G401 (cell line): ENCODE data around the gene ARHGAP35. TPM values are rescaled to one million over a fixed set of nuclear protein-coding genes. Genes with fewer than 3 reads are reported as not detected.

ENCODE experiments used
- DNase-seq: peaks from one replicate; pipeline ENCODE4 v3.0.0-alpha.2; 2015; ENCODE audit warnings: low spot score
- in situ Hi-C: cut with HindIII; loops from 2 replicates; pipeline ENCODE4 v1.10.0; 2016; ENCODE audit warnings: low sequenced_read_pairs, mixed read lengths
- total RNA-seq: library from RNA; depleted of rRNA; stranded (reverse); fragments of >200 nt; shearing (Covaris generic); gene quantifications from 2 replicates; pipeline ENCODE4 v1.2.3, GENCODE V29; 2014; rRNA removed

Gene ARHGAP35
- total RNA-seq, 1 experiment from 2014 or later: 14.2 TPM

DNA sequence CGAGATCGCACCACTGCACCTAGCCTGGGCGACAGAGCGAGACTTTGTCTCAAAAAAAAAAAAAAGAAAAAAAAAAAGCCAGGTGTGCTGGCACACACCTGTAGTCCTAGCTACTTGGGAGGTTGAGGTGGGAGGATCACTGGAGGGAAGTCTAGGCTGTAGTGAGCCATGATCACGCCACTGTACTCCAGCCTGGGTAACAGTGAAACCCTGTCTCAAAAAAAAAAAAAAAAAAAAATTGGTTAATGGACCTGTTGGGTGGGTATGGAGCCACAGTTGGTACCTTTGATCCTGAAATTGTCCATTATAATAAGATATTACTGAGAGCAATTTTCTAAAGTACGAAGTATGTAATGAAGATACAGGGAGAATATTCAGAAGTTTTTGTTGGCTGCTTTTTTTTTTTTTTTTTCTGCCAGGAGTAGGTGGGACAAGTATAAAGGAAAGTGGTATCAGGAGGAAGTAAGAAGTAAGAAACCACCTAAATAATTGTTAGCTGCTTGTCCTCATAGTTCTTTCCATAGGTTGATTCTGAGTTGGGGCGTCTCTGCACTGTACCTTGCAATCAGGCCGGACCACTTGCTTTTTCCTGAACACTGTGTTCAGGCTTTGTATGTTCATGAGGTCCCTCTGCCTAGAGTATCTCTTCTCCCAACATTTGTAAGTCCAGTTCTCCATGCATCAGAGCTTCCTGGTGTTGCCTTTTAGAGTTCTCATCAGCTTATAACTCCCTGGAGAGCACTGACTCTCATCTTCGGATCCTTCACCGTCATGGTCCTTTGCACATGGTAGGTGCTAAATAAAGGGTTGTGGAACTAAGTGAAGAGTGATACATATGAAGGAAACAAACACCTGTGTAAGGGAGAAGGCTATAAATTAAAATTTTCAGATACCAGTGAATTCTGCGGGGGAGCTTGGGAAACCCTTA, 31.7 kb downstream of the ARHGAP35 start:
- DNase-seq: no peak
- in situ Hi-C loops: loop anchor here (25.0 kb wide), 1 partner anchor 95 kb away; no protein-coding TSS in a partner anchor

GRCh38 chr19:46896076-46896794, 35.4 kb downstream of the ARHGAP35 start:
- in situ Hi-C loops: loop anchor here (25.0 kb wide), 1 partner anchor 91 kb away; no protein-coding TSS in a partner anchor
- DNase-seq: no peak

GRCh38 chr19:46898731-46899130, 37.9 kb downstream of the ARHGAP35 start:
- in situ Hi-C loops: loop anchor here (25.0 kb wide), 1 partner anchor 89 kb away; no protein-coding TSS in a partner anchor
- peak; percentile 47 for DNase-seq

DNA sequence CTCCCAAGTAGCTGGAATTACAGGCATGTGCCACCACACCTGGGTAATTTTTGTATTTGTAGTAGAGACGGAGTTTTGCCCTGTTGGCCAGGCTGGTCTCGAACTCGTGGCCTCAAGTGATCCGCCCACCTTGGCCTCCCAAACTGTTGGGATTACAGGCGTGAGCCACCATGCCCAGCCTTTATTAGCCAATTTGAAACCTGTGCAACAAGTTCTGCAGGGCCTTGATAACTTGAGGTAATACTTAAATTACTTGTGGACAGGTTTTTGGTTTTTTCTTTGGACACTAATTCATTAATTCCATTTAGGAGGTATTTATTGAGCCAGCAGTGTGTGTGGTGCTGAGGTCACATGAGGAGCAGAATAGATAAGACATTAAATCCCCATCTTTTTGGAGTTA, 39.5 kb downstream of the ARHGAP35 start:
- no peak for DNase-seq
- in situ Hi-C loops: no loop called here

DNA sequence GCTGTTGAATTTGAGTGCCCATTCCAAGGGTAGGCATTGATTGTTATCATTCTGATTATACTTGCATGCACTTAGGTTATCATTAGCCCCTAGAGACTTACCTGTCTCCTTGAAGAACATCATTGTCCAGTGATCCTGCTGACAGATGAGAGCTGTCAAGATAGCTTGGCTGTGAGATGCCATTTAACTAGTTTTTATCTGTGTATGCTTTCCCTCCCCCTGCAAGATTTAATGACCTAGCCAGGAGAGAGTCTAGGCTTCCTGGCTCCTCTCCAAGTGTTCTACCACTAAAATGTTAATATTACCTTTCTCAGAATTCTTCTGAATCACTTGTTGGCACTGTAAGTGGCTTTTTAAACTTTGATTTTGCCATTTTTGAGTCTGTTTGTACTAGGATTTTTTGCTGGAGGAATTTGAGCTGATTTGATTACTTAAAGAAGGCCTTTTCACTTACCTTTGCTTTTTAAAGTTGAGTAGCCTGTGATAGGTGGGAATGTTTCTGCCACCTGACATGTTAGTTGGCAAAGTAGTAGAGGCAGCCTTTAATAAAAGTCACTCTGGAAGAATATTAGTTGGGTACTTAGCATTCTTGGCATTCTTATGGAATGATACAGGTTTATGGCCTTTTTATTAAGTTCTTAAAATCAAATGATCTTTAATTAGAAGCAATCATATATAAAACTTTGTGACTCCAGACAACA, 41.1 kb downstream of the ARHGAP35 start:
- in situ Hi-C loops: no loop called here
- DNase-seq: no peak

DNA sequence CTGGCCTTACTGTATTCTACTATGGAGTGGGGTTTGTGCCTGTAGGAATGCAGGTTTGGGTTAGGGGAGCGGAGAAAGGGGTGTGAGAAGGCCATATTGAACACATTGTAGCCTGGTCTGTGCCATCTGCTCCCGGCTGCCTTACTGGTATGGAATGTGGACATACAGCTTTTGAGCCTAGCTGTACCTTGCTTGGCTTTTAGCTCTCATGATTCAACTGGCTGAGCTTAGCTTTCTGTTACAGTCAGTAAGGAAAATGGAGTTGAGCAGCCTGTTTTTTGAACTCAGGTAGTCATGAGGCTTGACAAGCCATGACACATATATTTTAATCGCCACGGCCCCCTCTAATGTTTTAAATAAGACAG, 41.6 kb downstream of the ARHGAP35 start:
- DNase-seq: no peak
- in situ Hi-C loops: no loop called here

DNA sequence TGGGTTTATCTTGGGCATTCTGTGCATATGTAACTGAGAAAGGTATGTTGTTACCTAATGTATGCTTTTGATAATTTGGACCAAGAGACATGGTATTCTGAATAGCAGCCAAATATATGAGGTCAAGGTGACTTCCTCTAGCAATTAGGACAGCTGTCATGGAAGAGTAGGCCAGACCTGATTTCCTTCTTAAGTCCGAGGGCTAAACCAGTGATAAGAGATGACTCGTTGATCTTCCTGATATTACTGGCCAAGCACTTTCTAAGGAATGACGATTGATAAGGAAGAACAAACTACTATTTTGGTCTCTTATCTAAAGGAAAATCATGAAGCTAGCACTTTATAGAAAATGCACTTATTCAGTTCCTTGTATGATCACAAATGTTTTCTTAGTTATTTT, 42.7 kb downstream of the ARHGAP35 start:
- no peak for DNase-seq
- in situ Hi-C loops: no loop called here

DNA sequence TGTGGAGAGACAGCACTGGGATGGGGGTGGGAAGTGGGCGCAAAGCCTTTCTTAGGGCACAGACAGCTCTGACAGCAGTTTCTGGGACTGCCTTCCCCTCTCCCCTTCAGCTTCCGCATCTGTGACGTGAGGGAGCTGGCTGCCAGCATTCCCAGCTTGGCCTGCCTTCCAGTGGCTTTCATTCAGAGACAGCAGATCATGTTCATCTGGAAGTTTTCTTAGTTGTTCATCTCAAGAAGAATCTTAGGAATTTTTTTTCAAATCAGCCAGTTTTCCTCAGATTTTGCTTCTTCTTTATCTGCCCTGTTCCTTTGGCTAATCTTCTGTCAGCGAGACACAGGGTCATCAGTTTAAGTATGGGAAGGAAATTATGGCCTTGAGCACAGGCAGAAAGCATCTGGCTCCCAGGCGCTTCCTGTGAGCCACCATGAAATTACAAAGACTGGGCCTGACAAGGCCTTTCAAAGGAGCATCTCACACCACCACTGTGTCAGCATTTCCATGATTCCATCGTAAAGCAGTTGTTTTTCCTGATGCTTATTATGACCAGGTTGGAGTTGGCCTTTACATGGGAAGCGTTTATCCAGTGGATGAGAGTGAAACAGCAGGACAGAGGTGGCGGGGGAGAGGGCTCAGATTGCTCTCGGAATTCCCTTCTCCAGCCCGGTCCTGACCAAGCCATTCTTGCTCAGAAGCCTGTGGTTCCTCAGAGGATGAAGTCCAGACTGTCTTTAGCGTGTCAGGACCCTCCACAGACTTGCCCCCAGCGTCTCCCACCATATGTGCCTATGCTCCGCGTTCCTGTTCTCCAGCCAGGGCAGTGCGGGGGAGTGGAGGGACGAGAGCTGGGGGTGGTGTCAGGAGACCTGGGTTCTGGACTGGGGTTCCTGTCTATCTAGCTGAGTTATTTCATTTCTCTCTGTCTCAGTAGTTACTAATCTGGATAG, 43.6 kb downstream of the ARHGAP35 start:
- in situ Hi-C loops: no loop called here
- no peak for DNase-seq

GRCh38 chr19:46906221-46906620, 45.4 kb downstream of the ARHGAP35 start:
- no peak for DNase-seq

DNA sequence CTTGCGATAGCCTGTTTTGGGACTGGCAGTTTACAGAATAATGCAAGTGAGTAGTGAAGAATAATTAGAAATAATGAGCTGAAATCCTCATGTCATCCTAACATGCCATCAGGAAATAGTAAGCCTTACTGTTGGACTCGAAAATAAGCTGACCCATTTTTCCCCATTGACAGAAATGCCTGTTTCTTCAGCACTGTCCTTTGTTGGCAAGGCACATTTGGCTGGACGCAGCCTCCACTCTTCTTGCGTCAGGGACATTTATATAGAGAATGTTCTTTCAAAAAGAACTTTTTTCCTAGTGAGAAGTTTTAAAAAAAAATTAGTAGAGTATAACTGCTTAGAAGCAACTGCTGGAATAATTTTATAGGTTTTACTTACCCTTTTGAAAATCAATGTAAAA, 47.1 kb downstream of the ARHGAP35 start:
- in situ Hi-C loops: no loop called here
- peak; percentile 70 for DNase-seq

More at GRCh38 chr19:46906221-46906620, 45.4 kb downstream of the ARHGAP35 start:
- in situ Hi-C loops: no loop called here

GRCh38 chr19:46909356-46909755, 48.6 kb downstream of the ARHGAP35 start:
- no peak for DNase-seq
- in situ Hi-C loops: no loop called here

Other genes with a start within 250 kb of the ARHGAP35 start
- 1.7 and 16.2 TPM in 2 replicates for gene PTGIR, start 235.9 kb upstream of the ARHGAP35 start, total RNA-seq
- gene GNG8, start 224.8 kb upstream of the ARHGAP35 start, total RNA-seq: not detected in 2 replicates
- 12.0 and 16.3 TPM in 2 replicates for gene DACT3, start 199.8 kb upstream of the ARHGAP35 start, total RNA-seq
- gene PRKD2, start 143.9 kb upstream of the ARHGAP35 start, total RNA-seq: 14.6 and 19.9 TPM in 2 replicates
- gene FKRP, start 114.9 kb upstream of the ARHGAP35 start, total RNA-seq: 19.3 and 42.4 TPM in 2 replicates
- 118 and 134 TPM in 2 replicates for gene STRN4, start 114.5 kb upstream of the ARHGAP35 start, total RNA-seq
- 153 and 159 TPM in 2 replicates for gene SLC1A5, start 72.4 kb upstream of the ARHGAP35 start, total RNA-seq
- gene AP2S1, start 10.2 kb upstream of the ARHGAP35 start, total RNA-seq: 227 and 256 TPM in 2 replicates
- gene NPAS1, start 158.8 kb downstream of the ARHGAP35 start, total RNA-seq: 5.2 and 7.7 TPM in 2 replicates
- 170 and 258 TPM in 2 replicates for gene TMEM160, start 187.6 kb downstream of the ARHGAP35 start, total RNA-seq